B cell (primary cell): Measurements from ENCODE around the gene AFF3. TPM values are rescaled to one million over a fixed set of nuclear protein-coding genes. Genes with fewer than 3 reads are reported as not detected.

ENCODE experiments used
- ATAC-seq: fragments of 200-7000 bp; cut with Tn5 transposase; one replicate; pipeline ENCODE4 v1.10.0; 2021; ENCODE audit warnings: low read depth, mild to moderate bottlenecking, moderate number of reproducible peaks, moderate library complexity
- CTCF ChIA-PET: fragments of 350-600 bp; sonication (Branson Sonifier 250); formaldehyde crosslinking; loops from one replicate; lab custom pipeline; 2021; ENCODE audit warnings: antibody characterized with exemption, inconsistent platforms; lab: Charles Lee
- POLR2A ChIA-PET: fragments of 350-600 bp; sonication (Branson Sonifier 250); formaldehyde crosslinking; loops from one replicate; lab custom pipeline; 2021; ENCODE audit warnings: antibody characterized with exemption; lab: Charles Lee
- DNase-seq: peaks from one replicate; pipeline ENCODE4 v3.0.0; 2013
- H2AFZ ChIP-seq: 2 replicates; pipeline ENCODE4 v1.6.1; 2012; ENCODE audit warnings: mild to moderate bottlenecking, low read depth, low read length; ENCODE audit not compliant: insufficient read depth, poor library complexity, severe bottlenecking
- H3K27ac ChIP-seq, 2 donors: 1 replicate in 1 of 2; 2 replicates in 1 of 2; pipeline ENCODE4 v1.5.1; 2012 to 2013; ENCODE audit warnings: low read length in 2 of 2, mild to moderate bottlenecking in 2 of 2, moderate library complexity in 1 of 2
- H3K27me3 ChIP-seq, 4 experiments: fragments of 200-600 bp in 1 of 4; sonication (generic) in 1 of 4; replicated peaks in 1 of 4; 1 replicate in 2 of 4; 2 replicates in 2 of 4; pipeline versions ENCODE4 v1.6.1 to v1.7.0; 2013 to 2016; ENCODE audit warnings: low read length in 3 of 4, mild to moderate bottlenecking in 2 of 4, mixed read lengths in 1 of 4, moderate library complexity in 1 of 4; ENCODE audit not compliant: insufficient read depth in 4 of 4, control insufficient read depth in 3 of 4; ENCODE audit errors: control extremely low read depth in 1 of 4
- H3K36me3 ChIP-seq, 2 experiments: replicated peaks in 1 of 2; 1 replicate in 1 of 2; 2 replicates in 1 of 2; pipeline versions ENCODE4 v1.6.1 to v1.7.1; 2013; ENCODE audit warnings: low read length in 1 of 2; ENCODE audit not compliant: insufficient read depth in 2 of 2, control insufficient read depth in 1 of 2; ENCODE audit errors: control extremely low read depth in 1 of 2, extremely low read depth in 1 of 2
- H3K4me1 ChIP-seq, 2 donors: fragments of 200-600 bp in 1 of 2; sonication (generic) in 1 of 2; 1 replicate in 1 of 2; 2 replicates in 1 of 2; pipeline versions ENCODE4 v1.5.1 to v1.6.1; 2013 to 2017; ENCODE audit warnings: low read length in 2 of 2; ENCODE audit not compliant: control insufficient read depth in 2 of 2, insufficient read depth in 2 of 2
- H3K4me2 ChIP-seq: replicated peaks from 2 replicates; pipeline ENCODE3; 2012; ENCODE audit warnings: mild to moderate bottlenecking, low read depth, low read length; ENCODE audit not compliant: poor library complexity, severe bottlenecking
- H3K4me3 ChIP-seq, 5 experiments: fragments of 200-600 bp in 1 of 5; sonication (generic) in 1 of 5; 1 replicate in 3 of 5; 2 replicates in 2 of 5; pipeline versions ENCODE4 v1.5.1 to v1.7.0; 2011 to 2016; ENCODE audit warnings: low read length in 4 of 5, mild to moderate bottlenecking in 4 of 5, low read depth in 2 of 5, control low read depth in 1 of 5, moderate library complexity in 1 of 5; ENCODE audit not compliant: insufficient read depth in 1 of 5; ENCODE audit errors: control extremely low read depth in 1 of 5, extremely low read depth in 1 of 5
- H3K79me2 ChIP-seq: fragments of 200-600 bp; sonication (generic); one replicate; pipeline ENCODE4 v1.6.0; 2016; ENCODE audit warnings: low read length; ENCODE audit not compliant: control insufficient read depth, insufficient read depth
- H3K9ac ChIP-seq: fragments of 200-600 bp; sonication (generic); 2 replicates; pipeline ENCODE4 v1.6.1; 2017; ENCODE audit warnings: mild to moderate bottlenecking, low read length, moderate library complexity
- H3K9me3 ChIP-seq, 3 donors: one replicate each; pipeline versions ENCODE4 v1.6.1 to v1.7.1; 2013; ENCODE audit warnings: low read length in 2 of 3; ENCODE audit not compliant: control insufficient read depth in 2 of 3, insufficient read depth in 1 of 3; ENCODE audit errors: control extremely low read depth in 1 of 3
- H4K20me1 ChIP-seq: 2 replicates; pipeline ENCODE4 v1.6.0; 2012; ENCODE audit warnings: mild to moderate bottlenecking, low read length; ENCODE audit not compliant: insufficient read depth, control insufficient read depth, poor library complexity, severe bottlenecking
- H3K27ac Mint-ChIP-seq: one replicate; pipeline ENCODE4 v1.8.0; 2021; ENCODE audit warnings: mixed read lengths
- H3K27me3 Mint-ChIP-seq: one replicate; pipeline ENCODE4 v1.8.0; 2021; ENCODE audit warnings: mixed read lengths
- H3K4me1 Mint-ChIP-seq: one replicate; pipeline ENCODE4 v1.8.0; 2021; ENCODE audit warnings: mixed read lengths
- H3K4me3 Mint-ChIP-seq: one replicate; pipeline ENCODE4 v1.8.0; 2021; ENCODE audit warnings: mixed read lengths
- H3K9me3 Mint-ChIP-seq: one replicate; pipeline ENCODE4 v1.8.0; 2022; ENCODE audit warnings: mixed read lengths; ENCODE audit not compliant: insufficient read depth
- CTCF ChIP-seq: fragments of 200-600 bp; IDR thresholded peaks from one replicate; pipeline ENCODE4 v1.8.0; 2022; ENCODE audit warnings: antibody characterized with exemption, mild to moderate bottlenecking
- EZH2 ChIP-seq: IDR thresholded peaks from 2 replicates; pipeline ENCODE4 v1.6.1; 2012; ENCODE audit warnings: borderline replicate concordance, low read depth, mild to moderate bottlenecking, moderate library complexity, low read length; ENCODE audit not compliant: insufficient read depth, poor library complexity, severe bottlenecking
- WGBS: methylation state at CpG from one replicate; pipeline ENCODE4 v1.1.5; 2013; ENCODE audit warnings: missing lambda C conversion rate; ENCODE audit not compliant: insufficient coverage; 5-methylcytosine and 5-hydroxymethylcytosine counted together
- intact Hi-C: fragments of 100-400 bp; cut with micrococcal nuclease; formaldehyde crosslinking; loops from one replicate; pipeline ENCODE4 v1.10.0; 2022
- polyA plus RNA-seq: library from polyadenylated mRNA; depleted of rRNA; stranded (reverse); fragments of >200 nt; gene quantifications from 2 replicates; pipeline ENCODE4 v1.2.3, GENCODE V29; 2012
- total RNA-seq, 2 donors: library from RNA; stranded (reverse); fragments of 120-200 nt in 1 of 2; gene quantifications; 1 replicate in 1 of 2; 2 replicates in 1 of 2; pipeline versions ENCODE4 v1.2.3 to v1.2.4, GENCODE V29; 2013 to 2022

The AFF3 gene
- total and polyA plus RNA-seq, 2 donors (not counting 1 experiment from before 2014, with no cell fraction given) = 117 to 830 TPM

GRCh38 chr2:99675130-99675661, 467.2 kb downstream of the AFF3 start:
- ATAC-seq = no peak
- H3K27ac Mint-ChIP-seq = no peak overlapping the region
- H3K27me3 ChIP-seq = no peaks in the 10 kb centered on the region

More at GRCh38 chr2:99675130-99675661, 467.2 kb downstream of the AFF3 start:
- peaks cover 2 to 43% of the 10 kb centered on the region in 2 experiments for H3K36me3 ChIP-seq
- H3K4me3 ChIP-seq = no peak overlapping the region
- TF ChIP-seq EZH2 (no peak), CTCF (no peak)
- H3K9ac ChIP-seq = no peak overlapping the region
- H3K79me2 ChIP-seq = peaks cover 27% of the 10 kb centered on the region
- POLR2A ChIA-PET = interaction anchor here (0.5 kb wide), 1 partner anchor 33 kb away, joined by 5 read pairs; no protein-coding TSS in a partner anchor
- no peak for DNase-seq
- no peaks in the 10 kb centered on the region for H3K9me3 ChIP-seq
- H3K27ac ChIP-seq = no peak overlapping the region
- Mint-ChIP-seq H3K27me3 (no peaks in the 10 kb centered on the region), H3K4me1 (peaks cover 62% of the 10 kb centered on the region), H3K4me3 (no peak overlapping the region), H3K9me3 (no peaks in the 10 kb centered on the region)
- H3K4me1 ChIP-seq = peaks cover 33 to 35% of the 10 kb centered on the region in 2 donors
- no peak overlapping the region for H2AFZ ChIP-seq
- intact Hi-C loops = no loop called here
- CTCF ChIA-PET = no interaction called here
- H3K4me2 ChIP-seq = no peak overlapping the region
- 100% methylated on average over 8 of the region's 12 CpGs for WGBS
- H4K20me1 ChIP-seq = peaks cover 58% of the 10 kb centered on the region
